Astrocyte of the spinal cord (primary cell): ENCODE data around the gene TFAP2A.

Experiments
- DNase-seq: peaks from one replicate; pipeline ENCODE4 v3.0.0; 2011; ENCODE audit warnings: low read depth, low spot score
- H3K4me3 ChIP-seq: 2 replicates; pipeline ENCODE4 v1.5.1; 2011; ENCODE audit warnings: low read depth, mild to moderate bottlenecking, low read length, moderate library complexity
- in situ Hi-C: cut with HindIII; loops from 2 replicates; pipeline ENCODE4 v1.10.0; 2017; ENCODE audit warnings: low sequenced_read_pairs
- TF ChIP-seq, protein P1 (sequence below): IDR thresholded peaks from 2 replicates; pipeline ENCODE4 v1.5.1; 2012; ENCODE audit warnings: low read depth, mild to moderate bottlenecking, low read length, inconsistent platforms

The TFAP2A gene

DNA sequence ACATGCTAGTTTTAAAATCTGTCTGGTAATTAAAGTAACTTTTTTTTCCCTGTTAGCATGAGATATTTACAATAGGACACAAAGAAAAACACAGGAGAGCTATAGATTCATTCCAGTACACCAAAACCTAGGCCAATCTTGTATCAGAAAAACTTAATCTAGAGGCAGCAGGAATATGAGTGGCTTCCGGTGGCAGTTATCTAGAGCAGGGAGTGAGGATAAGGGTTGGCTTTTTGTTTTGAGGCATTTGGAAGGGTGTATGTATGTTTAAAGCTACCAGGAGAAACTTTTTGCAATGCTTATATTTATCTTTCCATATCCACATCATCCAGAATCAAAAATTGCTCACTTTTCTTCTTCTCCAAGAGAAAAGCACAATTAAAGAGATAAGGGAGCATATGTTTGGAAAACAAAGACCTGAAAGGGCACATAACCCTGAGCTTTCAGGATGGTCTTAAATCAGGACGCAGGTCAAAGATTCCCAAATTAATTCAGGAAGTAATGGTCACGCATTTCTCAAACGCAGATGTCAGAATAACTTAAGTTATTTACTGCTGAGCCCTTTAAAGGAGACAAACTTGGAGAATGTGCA lies 13.1 kb downstream of the TFAP2A start:
- TF ChIP-seq, protein P1, sequence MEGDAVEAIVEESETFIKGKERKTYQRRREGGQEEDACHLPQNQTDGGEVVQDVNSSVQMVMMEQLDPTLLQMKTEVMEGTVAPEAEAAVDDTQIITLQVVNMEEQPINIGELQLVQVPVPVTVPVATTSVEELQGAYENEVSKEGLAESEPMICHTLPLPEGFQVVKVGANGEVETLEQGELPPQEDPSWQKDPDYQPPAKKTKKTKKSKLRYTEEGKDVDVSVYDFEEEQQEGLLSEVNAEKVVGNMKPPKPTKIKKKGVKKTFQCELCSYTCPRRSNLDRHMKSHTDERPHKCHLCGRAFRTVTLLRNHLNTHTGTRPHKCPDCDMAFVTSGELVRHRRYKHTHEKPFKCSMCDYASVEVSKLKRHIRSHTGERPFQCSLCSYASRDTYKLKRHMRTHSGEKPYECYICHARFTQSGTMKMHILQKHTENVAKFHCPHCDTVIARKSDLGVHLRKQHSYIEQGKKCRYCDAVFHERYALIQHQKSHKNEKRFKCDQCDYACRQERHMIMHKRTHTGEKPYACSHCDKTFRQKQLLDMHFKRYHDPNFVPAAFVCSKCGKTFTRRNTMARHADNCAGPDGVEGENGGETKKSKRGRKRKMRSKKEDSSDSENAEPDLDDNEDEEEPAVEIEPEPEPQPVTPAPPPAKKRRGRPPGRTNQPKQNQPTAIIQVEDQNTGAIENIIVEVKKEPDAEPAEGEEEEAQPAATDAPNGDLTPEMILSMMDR = no peak
- no peak overlapping the region for H3K4me3 ChIP-seq
- in situ Hi-C loops = no loop called here
- no peak for DNase-seq

DNA sequence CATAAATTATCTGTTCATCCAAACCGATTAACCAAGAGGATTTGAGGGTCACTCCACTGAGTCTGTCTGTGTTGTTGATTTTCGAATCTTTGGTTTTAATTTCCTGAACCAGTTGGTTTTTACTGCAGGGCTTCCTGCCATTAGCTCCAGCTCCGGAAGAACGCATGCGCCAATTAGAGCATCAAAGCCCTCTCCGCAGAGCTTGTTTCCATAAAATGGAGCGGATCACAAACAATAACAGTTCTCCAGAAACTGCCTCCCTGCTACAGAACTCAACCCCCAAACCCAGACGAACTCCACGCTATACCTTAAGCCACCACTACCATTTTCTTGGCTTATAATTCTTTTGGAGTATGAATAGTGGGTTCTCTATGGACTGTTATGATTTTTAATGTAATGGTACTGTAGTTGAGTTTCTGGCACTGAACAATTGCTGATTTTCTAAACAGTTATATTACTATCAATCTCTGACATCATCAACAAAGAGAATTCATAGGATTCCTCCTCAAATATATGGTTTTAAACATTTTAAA lies 13.8 kb downstream of the TFAP2A start:
- TF ChIP-seq, protein P1 = no peak
- in situ Hi-C loops = no loop called here
- DNase-seq = no peak
- no peak overlapping the region for H3K4me3 ChIP-seq

DNA sequence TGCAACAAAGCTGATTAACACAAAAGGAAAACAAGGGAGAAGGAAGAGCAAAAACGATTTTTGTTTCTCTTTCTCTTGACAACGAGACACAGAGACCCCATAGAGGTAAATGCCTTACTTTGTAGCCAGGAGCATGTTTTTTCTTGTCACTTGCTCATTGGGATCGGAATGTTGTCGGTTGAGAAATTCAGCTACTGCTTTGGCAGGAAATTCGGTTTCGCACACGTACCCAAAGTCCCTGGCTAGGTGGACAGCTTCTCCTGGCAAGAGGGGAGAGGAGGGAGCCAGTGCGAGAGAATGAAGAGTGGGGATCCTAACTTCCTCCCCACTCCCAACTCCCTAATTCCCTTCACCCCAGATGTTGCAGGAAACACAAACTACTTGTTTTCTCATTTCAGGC lies 14.5 kb downstream of the TFAP2A start:
- DNase-seq = no peak
- TF ChIP-seq, protein P1 = no peak
- in situ Hi-C loops = no loop called here
- no peak overlapping the region for H3K4me3 ChIP-seq

DNA sequence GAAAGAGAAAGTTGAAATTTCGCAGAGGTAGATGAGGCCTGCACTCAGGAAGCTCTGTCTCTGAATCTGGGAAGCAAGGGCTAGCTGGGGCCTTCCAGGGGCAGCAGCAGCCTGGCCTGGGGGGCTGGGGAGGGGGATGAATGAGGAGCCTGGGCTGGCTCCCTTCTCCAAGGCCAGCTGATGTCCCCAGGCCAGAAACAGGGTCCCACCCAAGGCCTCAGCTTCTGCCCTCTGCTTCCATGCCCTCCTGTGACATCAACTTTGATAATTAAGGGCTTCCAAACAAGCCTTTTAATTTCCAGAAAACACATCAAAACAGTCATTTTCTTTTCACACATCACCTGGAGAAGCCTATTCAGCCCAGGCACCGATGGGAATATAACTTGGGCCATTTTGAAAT lies 15.4 kb downstream of the TFAP2A start:
- TF ChIP-seq, protein P1 = no peak
- DNase-seq = no peak
- in situ Hi-C loops = no loop called here
- H3K4me3 ChIP-seq = no peak overlapping the region

DNA sequence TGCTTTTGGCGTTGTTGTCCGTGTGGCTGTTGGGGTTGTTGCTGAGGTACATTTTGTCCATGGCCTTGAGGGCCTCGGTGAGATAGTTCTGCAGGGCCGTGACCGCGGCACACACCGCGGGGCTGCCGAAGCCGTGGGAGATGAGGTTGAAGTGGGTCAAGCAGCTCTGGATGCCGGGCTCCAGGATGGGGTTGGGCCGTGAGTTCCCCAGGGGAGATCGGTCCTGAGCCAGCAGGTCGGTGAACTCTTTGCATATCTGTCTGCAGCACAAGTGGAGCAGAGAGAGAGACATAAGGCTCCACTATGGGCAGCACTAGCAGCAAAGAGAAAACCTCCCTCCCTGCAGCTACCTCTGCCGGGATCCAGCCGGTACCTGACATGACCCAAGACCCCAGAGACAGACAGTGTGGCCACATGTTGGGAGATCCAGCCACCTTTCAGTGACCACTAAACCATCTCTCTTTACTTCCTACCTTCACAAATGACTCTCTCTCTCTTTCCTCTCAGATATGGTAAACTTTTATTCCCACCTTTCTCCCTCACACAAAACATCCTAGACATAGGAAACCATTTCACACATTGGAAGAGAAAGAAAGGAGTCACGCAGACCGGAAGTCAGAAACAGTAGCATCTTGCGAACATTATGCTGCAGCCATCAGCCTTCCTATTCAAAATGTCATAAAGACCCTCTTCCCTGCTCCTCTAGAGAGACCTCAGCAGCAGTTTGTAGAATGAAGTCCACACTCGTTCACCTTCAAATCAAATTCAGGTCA lies 16.2 kb downstream of the TFAP2A start:
- in situ Hi-C loops = no loop called here
- DNase-seq = no peak
- TF ChIP-seq, protein P1 = no peak
- no peak overlapping the region for H3K4me3 ChIP-seq

DNA sequence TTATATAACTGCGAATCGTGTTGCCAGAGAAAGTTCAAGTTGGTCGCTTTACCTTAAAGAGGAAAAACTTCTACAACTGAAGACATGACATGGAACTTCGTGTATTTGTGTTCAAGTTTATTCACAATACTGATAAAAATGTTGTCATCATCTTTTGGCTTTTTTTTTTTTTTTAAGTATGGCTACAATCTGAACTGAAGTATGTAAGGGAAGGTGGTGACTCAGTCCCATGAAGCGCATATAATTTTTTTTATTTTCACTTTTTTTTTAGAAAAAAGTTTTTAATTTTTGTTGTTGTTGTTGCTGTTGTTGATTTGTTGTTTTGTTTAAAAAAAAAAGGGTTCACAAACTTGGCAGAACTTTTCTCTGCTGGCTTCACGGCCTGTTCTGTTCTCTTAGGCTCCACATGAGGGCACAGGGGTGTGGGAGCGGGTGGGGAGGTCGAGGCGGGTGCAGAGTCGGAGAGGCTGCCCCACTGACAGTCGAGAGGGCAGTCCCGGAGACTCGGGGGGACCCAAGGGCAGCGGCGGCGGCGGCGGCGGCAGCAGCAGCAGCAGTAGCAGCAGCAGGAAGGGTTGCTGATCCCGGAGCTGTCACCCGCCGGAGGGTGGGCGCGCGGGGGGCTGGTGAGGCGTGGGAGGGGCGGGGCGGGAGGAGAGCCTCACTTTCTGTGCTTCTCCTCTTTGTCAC lies 17.0 kb downstream of the TFAP2A start:
- H3K4me3 ChIP-seq = no peak overlapping the region
- no peak for DNase-seq
- TF ChIP-seq, protein P1 = no peak
- in situ Hi-C loops = no loop called here
